PFSK-1 (cell line): ENCODE measurements around the gene SESTD1.

Source experiments
- POLR2AphosphoS5 ChIP-seq: IDR thresholded peaks from 2 replicates; pipeline ENCODE4 v1.6.1; 2012; ENCODE audit warnings: low read depth, mild to moderate bottlenecking, control low read depth, low read length, moderate library complexity
- SIN3A ChIP-seq: IDR thresholded peaks from 2 replicates; pipeline ENCODE4 v1.6.1; 2012; ENCODE audit warnings: mild to moderate bottlenecking, low read length, moderate library complexity, borderline replicate concordance; ENCODE audit not compliant: insufficient read depth
- TAF1 ChIP-seq: IDR thresholded peaks from 2 replicates; pipeline ENCODE4 v1.6.1; 2012; ENCODE audit warnings: low read length, control low read depth, borderline replicate concordance; ENCODE audit not compliant: insufficient read depth
- TF ChIP-seq, protein P1 (sequence below), 2 experiments: IDR thresholded peaks; 2 replicates each; pipeline versions ENCODE4 v1.6.1 to v1.8.0; 2011 to 2012; ENCODE audit warnings: low read depth in 2 of 2, low read length in 2 of 2, control low read depth in 1 of 2, inconsistent platforms in 1 of 2, mild to moderate bottlenecking in 1 of 2, moderate library complexity in 1 of 2; ENCODE audit not compliant: insufficient read depth in 1 of 2

DNA sequence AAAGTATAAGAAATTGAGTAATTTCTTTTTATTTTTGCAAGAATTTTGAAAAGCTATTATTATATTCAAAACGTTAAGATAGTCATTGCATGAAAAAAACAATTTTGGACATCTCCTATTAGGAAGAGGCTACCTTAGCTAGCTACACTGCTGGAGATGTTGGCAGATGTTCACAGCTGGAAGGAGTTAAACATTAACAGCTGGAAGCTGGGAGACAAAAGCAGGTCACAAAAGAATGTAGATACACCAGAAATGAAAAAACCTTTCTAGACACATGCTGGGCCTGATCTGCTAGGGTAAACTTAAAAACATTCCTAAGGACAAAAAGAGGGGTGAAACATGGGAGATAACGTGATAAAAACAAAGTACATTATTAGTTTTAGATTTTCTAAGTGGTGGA lies 84.4 kb downstream of the SESTD1 start:
- TF ChIP-seq POLR2AphosphoS5 (no peak), TAF1 (no peak), SIN3A (no peak)
- TF ChIP-seq, protein P1, sequence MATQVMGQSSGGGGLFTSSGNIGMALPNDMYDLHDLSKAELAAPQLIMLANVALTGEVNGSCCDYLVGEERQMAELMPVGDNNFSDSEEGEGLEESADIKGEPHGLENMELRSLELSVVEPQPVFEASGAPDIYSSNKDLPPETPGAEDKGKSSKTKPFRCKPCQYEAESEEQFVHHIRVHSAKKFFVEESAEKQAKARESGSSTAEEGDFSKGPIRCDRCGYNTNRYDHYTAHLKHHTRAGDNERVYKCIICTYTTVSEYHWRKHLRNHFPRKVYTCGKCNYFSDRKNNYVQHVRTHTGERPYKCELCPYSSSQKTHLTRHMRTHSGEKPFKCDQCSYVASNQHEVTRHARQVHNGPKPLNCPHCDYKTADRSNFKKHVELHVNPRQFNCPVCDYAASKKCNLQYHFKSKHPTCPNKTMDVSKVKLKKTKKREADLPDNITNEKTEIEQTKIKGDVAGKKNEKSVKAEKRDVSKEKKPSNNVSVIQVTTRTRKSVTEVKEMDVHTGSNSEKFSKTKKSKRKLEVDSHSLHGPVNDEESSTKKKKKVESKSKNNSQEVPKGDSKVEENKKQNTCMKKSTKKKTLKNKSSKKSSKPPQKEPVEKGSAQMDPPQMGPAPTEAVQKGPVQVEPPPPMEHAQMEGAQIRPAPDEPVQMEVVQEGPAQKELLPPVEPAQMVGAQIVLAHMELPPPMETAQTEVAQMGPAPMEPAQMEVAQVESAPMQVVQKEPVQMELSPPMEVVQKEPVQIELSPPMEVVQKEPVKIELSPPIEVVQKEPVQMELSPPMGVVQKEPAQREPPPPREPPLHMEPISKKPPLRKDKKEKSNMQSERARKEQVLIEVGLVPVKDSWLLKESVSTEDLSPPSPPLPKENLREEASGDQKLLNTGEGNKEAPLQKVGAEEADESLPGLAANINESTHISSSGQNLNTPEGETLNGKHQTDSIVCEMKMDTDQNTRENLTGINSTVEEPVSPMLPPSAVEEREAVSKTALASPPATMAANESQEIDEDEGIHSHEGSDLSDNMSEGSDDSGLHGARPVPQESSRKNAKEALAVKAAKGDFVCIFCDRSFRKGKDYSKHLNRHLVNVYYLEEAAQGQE (IDR thresholded peaks at IDR 0.05; ENCODE audit: insufficient read depth in 1 of 2, low read depth in 2 of 2, low read length in 2 of 2) = no peak
